ENCODE measurements around the gene FIBIN. TPM values are rescaled to one million over a fixed set of nuclear protein-coding genes. Genes with fewer than 3 reads are reported as not detected.
"Not testable (repeated sequence)": the region's sequence is repeated elsewhere in the genome, so short reads cannot be mapped to it uniquely, and the experiment has no call there.

FIBIN gene
- total and polyA plus RNA-seq, 2 experiments from 2014 or later = 0.21 to 0.66 TPM

- TF ChIP-seq ZNF462 (CRISPR knock-in tag; IDR thresholded peaks at IDR 0.05) (no peak), CTCF (conservative IDR thresholded peaks at IDR 0.05; ENCODE audit: low read depth in 2 of 2) (no peak), JUNB (IDR thresholded peaks at IDR 0.05; ENCODE audit: unreplicated experiment) (no peak), NANOG (IDR thresholded peaks at IDR 0.05; ENCODE audit: borderline replicate concordance) (no peak), EZH2 (IDR thresholded peaks at IDR 0.05; ENCODE audit: low read depth, unreplicated experiment) (no peak), ETS1 (IDR thresholded peaks at IDR 0.05) (no peak)
Measured at GRCh38 chr11:26976389-26976788, 17.5 kb upstream of the FIBIN start (continued).

- not testable (repeated sequence) for H3K4me2 ChIP-seq; H3K4me1 ChIP-seq (ENCODE audit: insufficient read depth); H3K27ac ChIP-seq (ENCODE audit: low read depth); H3K27ac Mint-ChIP-seq; H3K79me2 ChIP-seq (replicated peaks; ENCODE audit: insufficient read depth); H3K27me3 ChIP-seq (ENCODE audit: insufficient read depth); H3K36me3 Mint-ChIP-seq (ENCODE audit: low read depth); H3K4me3 Mint-ChIP-seq; H3K27me3 Mint-ChIP-seq (ENCODE audit: insufficient read depth, low read depth, poor library complexity); H3K36me3 ChIP-seq (ENCODE audit: insufficient read depth); H3K4me3 ChIP-seq; H2AFZ ChIP-seq; H4K20me1 ChIP-seq (replicated peaks; ENCODE audit: insufficient read depth); H3K4me1 Mint-ChIP-seq; H3K9me2 ChIP-seq (ENCODE audit: insufficient read depth); H3F3A ChIP-seq (replicated peaks; ENCODE audit: low read depth)
- peak; percentile 77 for DNase-seq (ENCODE audit: low spot score)
- ATAC-seq = peak; percentile 86
- peaks cover 18% of the 10 kb centered on the region for H3K9me3 Mint-ChIP-seq
- peak; percentile 45 to 60 for TF ChIP-seq CTCF (conservative IDR thresholded peaks at IDR 0.05; ENCODE audit: low read depth in 2 of 2)
Measured at GRCh38 chr11:26977209-26977608, 16.7 kb upstream of the FIBIN start.
